GM19468 (cell line): ENCODE measurements around the gene WDR36.

ENCODE experiments used
- ATAC-seq: cut with Tn5 transposase; IDR thresholded peaks from one replicate; pipeline ENCODE4 v1.9.1; 2021; ENCODE audit warnings: mild to moderate bottlenecking, moderate library complexity, moderate number of reproducible peaks; ENCODE audit not compliant: unreplicated experiment; ENCODE audit errors: extremely low read depth

Gene WDR36

DNA sequence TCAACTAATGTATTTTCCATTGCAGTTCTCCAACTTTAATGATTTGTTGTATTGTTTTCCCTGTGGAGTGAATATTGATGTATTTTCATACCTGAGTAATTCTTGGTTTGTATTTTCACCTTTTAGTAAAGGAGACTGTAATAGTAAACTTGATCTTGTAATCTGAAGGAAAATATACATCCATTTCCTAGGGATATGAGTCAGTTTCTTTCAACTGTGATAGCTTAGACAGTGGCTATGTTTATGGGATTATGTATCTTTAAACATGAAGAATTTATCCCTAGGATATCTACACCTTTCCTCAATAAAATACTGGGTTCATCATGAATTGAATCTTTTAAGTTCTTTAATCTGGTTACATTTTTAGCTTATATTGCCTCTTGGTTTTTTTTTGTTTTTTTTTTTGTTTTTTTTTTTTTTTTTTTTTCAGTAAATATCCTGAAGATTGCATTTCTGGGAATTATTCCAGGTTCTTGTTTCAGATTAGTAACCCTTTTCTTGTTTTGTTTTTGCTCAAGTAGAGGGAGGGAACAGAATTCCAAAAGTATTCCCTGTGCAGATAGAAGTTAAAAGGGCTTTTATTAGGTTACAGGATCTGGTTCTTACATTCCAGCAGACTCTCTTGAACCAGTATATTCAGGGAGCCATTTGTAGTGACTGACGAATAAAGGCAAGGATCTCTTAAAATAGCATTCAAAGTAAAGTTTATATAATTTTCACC is 7.1 kb downstream of the WDR36 start:
- ATAC-seq, result no peak

- ATAC-seq, result no peak
These were observed 14.3 kb downstream of the WDR36 start for GRCh38 chr5:111106320-111106948.

DNA sequence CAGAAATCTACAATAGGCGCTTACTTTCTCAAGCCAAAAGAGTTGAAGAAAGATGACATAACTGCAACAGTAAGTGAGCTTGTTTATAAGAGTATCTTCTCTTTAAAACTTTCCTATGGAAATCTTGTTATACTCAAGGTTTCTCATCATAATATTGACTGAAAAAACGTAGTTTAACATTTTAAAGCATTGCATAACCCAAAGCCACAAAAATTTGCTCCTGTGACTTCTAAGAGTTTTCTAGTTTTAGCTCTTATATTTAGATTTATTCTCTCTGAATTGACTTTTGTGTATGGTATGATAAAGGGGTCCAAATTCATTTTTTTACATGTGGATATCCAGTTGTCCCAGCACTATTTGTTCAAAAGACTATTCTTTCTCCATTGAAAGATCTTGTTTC is 15.2 kb downstream of the WDR36 start:
- ATAC-seq, result no peak

GRCh38 chr5:111111956-111112355 is 19.8 kb downstream of the WDR36 start:
- ATAC-seq, result no peak

DNA sequence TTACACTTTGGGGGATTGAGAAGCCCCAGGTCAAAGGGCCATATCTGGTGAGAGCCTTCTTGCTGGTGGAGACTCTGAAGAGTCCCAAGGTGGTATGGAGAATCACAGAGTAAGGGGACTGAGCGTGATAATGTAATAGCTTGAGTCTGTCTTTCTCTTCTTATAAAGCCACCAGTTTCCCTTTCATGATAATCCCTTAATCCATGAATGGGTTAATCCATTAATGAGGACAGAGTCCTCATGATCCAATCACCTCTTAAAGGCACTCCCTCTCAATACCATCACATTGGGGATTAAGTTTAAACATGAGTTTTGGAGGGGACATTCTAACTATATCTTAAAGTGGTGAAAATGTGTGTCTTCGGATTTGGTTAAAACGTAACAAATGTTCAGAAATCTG is 21.5 kb downstream of the WDR36 start:
- ATAC-seq, result no peak

DNA sequence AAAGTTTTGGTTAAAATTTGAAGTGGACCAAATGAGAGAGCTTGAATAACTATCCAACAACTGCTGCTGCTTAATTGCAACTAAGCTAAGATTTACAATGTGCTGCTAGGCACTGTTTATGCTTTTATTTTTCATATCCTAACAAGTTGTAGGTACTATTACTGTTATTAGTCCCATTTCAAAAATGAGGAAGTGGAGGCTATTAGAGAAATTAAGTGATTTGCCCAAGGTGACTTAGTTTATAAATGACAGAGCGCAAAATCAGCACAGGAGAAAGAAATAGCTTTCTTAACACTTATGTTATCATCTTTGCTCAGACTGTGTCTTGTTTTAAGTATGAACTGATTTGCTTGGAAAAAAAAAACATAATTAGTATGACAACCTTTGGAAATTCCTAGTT is 23.1 kb downstream of the WDR36 start:
- ATAC-seq, result no peak

DNA sequence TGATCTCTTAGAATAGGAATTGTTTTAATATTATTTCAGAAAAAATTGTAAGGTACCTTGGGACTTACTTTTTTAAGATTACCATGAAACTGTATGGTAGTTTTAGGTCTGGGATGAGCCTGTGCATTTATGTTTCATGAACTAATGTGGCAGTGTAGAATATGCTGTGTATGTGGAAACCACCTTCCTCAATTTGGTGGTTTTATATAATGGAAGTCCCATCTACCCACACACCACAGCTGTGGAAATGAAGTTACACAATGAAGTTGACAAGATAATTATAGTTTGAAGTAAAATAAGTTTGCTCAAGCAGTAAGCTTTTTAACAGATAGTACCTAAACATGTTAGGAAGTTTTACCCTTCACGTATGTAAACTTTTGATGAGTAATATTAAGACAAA is 24.4 kb downstream of the WDR36 start:
- ATAC-seq, result no peak

DNA sequence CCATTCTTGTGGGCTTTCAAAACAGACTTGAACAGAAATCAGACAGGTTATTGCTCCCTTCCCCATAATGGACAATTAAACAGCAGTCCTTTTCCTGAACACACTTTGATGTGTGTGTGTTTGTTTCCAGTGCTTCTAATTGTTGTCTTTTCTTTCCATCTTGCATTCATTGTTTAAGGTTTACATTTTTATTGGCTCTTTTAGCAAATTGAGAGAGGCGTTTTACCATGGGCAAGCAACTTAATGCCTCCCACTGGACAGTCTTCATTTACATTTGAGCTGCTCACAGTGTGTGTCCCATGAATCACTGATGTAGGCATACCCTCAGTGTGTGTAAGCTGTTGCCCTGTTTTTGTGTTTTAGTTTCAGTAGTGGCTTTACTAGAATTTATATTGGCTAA is 25.0 kb downstream of the WDR36 start:
- ATAC-seq, result no peak

DNA sequence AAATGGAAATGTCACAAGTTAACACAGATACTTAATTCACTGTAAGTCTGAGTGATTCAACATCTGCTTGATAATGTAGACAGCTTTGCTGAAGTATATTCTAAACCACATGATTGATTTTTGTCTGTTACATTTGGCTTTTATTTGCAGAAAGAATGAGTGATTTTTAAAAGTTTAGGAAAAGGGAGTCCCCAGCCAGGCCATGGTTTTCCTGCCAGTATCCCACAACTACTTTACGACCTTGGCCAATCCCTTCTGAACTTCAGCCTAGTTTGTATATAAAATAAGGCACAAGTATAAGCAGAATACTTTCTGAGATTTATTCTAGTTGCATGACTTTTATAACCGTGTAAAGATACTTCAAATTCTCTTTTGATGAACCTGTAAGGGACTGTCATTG is 27.1 kb downstream of the WDR36 start:
- ATAC-seq, result no peak

- no peak for ATAC-seq
These were observed 27.7 kb downstream of the WDR36 start for GRCh38 chr5:111119856-111120255.

- no peak for ATAC-seq
These were observed 28.8 kb downstream of the WDR36 start for GRCh38 chr5:111120911-111121310.

DNA sequence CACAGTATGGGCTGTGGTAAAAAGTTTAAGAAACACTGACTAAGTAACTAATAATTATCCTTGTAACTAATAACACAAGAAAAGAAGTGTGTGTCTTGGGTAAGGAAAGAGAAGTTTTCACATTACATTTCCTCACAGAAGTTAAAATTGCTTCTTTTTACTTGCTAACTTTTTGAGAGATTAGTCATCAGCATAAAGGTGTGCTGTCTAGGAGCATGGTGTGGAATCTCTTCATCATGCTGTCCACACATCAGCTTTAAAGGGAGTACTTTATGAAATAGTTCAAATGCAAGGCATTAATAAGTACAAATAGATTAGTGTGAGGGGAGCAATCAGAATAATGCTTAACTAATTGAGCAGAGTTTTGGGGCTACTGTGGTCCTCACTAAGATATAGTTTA is 29.8 kb downstream of the WDR36 start:
- no peak for ATAC-seq

GRCh38 chr5:111122398-111122797 is 30.2 kb downstream of the WDR36 start:
- ATAC-seq, result no peak

GRCh38 chr5:111124793-111125192 is 32.6 kb downstream of the WDR36 start:
- no peak for ATAC-seq

DNA sequence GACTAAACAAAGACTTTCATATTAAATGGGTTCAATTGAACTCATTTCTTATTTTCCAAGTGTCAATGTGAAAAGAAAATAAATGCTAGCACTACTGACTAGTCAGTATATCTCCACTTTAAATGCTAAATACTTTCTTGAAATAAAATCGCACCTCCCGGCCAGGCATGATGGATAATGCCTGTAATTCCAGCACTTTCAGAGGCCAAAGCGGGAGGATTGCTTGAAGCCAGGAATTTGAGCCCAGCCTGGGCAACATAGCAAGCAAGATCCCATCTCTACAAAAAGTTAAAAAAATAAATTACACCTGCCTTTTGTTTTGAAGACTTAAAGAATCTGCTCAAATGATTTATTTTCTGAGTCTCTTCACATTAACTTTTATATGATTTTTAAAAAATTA is 34.7 kb downstream of the WDR36 start:
- no peak for ATAC-seq

DNA sequence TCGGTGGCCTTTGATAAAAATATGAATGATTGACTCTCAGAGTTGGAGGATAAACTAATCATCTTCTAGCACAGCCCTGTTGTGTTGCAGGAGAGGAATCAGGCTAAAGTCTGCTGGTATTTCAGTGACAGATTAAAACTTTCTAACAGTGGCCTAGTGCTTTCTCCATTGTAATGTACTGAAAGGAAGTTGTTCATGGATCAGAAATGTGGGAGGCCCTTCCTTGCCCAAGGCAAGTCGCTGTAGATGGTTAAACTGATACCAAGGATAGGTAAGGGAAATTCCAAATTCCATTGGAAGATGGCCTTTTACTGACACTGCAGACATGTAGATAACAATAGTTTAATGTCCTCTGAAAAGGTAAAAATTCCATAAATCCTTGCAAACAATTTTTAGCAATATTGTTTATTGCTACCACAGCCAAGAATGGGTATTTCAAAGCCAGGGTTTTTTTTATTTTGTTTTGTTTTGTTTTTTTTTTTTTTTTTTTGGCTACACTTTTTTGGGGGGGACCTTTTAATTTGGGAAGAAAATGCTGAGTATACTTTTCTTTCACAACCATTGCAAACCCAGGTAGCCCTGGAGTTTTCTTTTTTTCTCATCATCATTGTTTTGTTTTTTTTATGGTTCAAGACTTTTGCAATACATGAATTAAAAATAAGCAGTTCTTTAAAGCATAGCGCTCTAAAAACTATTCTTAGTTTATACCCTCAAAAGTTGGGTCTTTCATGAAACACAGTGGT is 35.5 kb downstream of the WDR36 start:
- ATAC-seq, result no peak

DNA sequence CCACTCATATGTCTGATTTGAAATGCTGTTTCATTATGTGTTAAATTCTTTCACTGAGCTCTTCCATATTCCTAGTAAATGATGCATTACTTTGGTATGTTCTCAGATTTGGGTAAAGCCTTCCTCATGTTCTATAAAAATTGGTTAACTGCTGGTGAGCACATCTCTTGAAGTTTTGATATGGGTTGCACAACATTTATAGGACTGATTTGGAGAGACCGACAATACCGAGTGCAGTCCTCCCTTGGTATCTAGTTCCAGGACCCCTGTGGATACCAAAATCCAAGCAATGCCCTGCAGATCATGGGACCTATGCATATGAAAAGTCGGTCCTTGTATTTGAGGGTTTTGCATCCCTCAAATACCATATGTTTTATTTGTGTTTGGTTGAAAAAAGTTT is 37.8 kb downstream of the WDR36 start:
- ATAC-seq, result no peak

- ATAC-seq, result no peak
These were observed 39.2 kb downstream of the WDR36 start for GRCh38 chr5:111131356-111131755.

- ATAC-seq, result no peak
These were observed 39.9 kb downstream of the WDR36 start for GRCh38 chr5:111132076-111132475.

- no peak for ATAC-seq
These were observed 40.7 kb downstream of the WDR36 start for GRCh38 chr5:111132731-111133435.

DNA sequence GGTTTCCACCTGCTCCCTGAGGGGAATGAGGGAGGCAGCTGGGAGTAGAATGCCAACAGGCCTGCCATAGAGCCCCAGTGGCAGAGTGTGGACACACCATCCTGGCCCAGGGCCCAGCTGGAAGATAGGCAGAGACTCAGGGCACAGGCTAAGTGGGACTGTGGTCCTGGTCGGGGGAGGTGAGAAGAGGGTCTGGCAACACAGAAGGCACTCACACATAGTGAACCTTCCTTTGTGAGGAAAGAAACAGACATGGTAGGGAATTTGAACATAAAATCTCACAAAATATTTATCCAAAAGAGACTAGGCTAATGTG is 41.2 kb downstream of the WDR36 start:
- no peak for ATAC-seq
